Naive thymus-derived CD8-positive, alpha-beta T cell (primary cell): ENCODE results near the gene RAB39B. TPM values are rescaled to one million over a fixed set of nuclear protein-coding genes. Genes with fewer than 3 reads are reported as not detected.
"Not testable (repeated sequence)": the region's sequence is repeated elsewhere in the genome, so short reads cannot be mapped to it uniquely, and the experiment has no call there.

ENCODE experiments used
- ATAC-seq, 2 donors: fragments of 150-1000 bp; cut with Tn5 transposase in 1 of 2; sonication (Bioruptor Pico), chemical (Tn5 transposase) in 1 of 2; 1 replicate in 1 of 2; 2 replicates in 1 of 2; pipeline ENCODE4 v1.10.0; 2021; ENCODE audit warnings: mild to moderate bottlenecking in 2 of 2, moderate library complexity in 2 of 2
- POLR2A ChIA-PET: fragments of 350-600 bp; sonication (Branson Sonifier 250); formaldehyde crosslinking; loops from one replicate; lab custom pipeline; 2021; ENCODE audit warnings: antibody characterized with exemption; lab: Charles Lee
- DNase-seq, 10 donors: peaks; one replicate each; pipeline versions ENCODE4 v3.0.0 to v3.0.0-alpha.2; 2020 to 2022
- H3K27ac Mint-ChIP-seq, 10 donors: one replicate each; pipeline ENCODE4 v1.8.0; 2020 to 2022; ENCODE audit warnings: mild to moderate bottlenecking in 10 of 10, mixed read lengths in 10 of 10, moderate library complexity in 4 of 10, inconsistent platforms in 1 of 10
- H3K27me3 Mint-ChIP-seq, 5 donors: one replicate each; pipeline ENCODE4 v1.8.0; 2021 to 2022; ENCODE audit warnings: mixed read lengths in 5 of 5
- H3K36me3 Mint-ChIP-seq, 3 donors: one replicate each; pipeline ENCODE4 v1.8.0; 2020 to 2022; ENCODE audit warnings: mixed read lengths in 3 of 3, mild to moderate bottlenecking in 2 of 3, inconsistent platforms in 1 of 3
- H3K4me1 Mint-ChIP-seq, 4 donors: one replicate each; pipeline ENCODE4 v1.8.0; 2021 to 2022; ENCODE audit warnings: mixed read lengths in 4 of 4
- H3K4me3 Mint-ChIP-seq, 10 donors: one replicate each; pipeline ENCODE4 v1.8.0; 2020 to 2022; ENCODE audit warnings: mild to moderate bottlenecking in 10 of 10, mixed read lengths in 10 of 10, moderate library complexity in 6 of 10, inconsistent platforms in 1 of 10
- H3K9me3 Mint-ChIP-seq, 9 donors: one replicate each; pipeline ENCODE4 v1.8.0; 2020 to 2022; ENCODE audit warnings: mixed read lengths in 9 of 9, mild to moderate bottlenecking in 3 of 9, inconsistent platforms in 1 of 9, moderate library complexity in 1 of 9
- polyA plus RNA-seq, 3 donors: library from polyadenylated mRNA; unstranded; fragments of 300-500 nt; fragmentation: Illumina TruSeq; gene quantifications; one replicate each; pipeline ENCODE4 v1.2.3, GENCODE V29; 2021
- total RNA-seq, 8 experiments: library from RNA in 2 of 8; stranded (reverse) in 2 of 8; gene quantifications; one replicate each; pipeline ENCODE4 v1.2.3 and lab custom pipeline; 2021 to 2026

RAB39B gene
- total and polyA plus RNA-seq, 5 experiments from 2014 or later = 3.4 to 14.8 (median 8.3) TPM

DNA sequence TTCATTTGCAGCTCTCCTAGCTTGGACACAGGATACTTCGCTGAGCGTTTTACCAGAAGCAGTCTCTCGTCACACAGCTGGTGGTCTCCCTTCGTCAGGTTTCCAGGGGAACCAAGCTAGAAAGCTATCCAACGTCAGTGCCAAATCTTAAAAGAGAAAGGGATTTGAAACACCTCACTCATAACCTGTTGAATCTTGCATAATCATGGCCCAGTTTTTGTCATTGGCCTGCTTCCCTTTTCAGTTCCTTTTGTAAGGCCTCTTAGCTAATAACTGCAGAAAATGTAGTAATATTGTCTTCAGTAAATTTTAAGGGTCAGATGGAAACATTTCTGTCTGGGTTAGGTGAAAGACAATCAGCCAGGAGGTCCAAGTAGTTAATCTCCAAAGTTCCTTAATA, 22.0 kb downstream of the RAB39B start:
- Mint-ChIP-seq H3K4me1 (peaks cover 0 to 14% (median 3%) of the 10 kb centered on the region in 4 donors), H3K4me3 (no peak overlapping the region), H3K9me3 (no peaks in the 10 kb centered on the region), H3K36me3 (peaks cover 0 to 22% (median 3%) of the 10 kb centered on the region in 3 donors), H3K27me3 (no peaks in the 10 kb centered on the region), H3K27ac (peak overlapping the region in 1 of 10 donors; percentile 34)
- no peak for ATAC-seq
- DNase-seq = no peak
- POLR2A ChIA-PET = no interaction called here

DNA sequence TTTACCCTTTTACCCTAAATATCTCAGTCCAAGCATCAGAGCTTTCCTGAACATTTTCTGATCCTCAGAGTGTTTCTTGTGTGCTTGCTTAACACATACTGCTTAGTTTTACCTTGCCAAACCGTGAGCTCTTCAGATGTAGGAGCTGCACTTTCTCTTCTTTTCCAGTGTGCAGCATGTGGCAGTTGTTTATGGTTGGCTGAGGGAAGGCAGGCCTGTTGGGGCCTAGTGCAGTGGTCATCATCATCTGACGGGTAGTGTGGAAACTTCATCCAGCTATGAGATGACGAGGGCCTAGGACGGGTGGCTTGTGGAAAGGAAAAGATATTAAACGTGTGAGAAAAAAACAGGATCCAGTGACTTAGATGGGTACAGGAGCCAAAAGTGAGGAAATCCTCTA, 26.6 kb downstream of the RAB39B start:
- POLR2A ChIA-PET = no interaction called here
- no peak overlapping the region for H3K4me3 Mint-ChIP-seq
- ATAC-seq = no peak
- peaks cover 5 to 19% (median 10%) of the 10 kb centered on the region in 4 donors for H3K4me1 Mint-ChIP-seq
- peaks cover 0 to 58% (median 3%) of the 10 kb centered on the region in 3 donors for H3K36me3 Mint-ChIP-seq
- peak overlapping the region in 5 of 10 donors; percentile 46 to 77 (median 63) for H3K27ac Mint-ChIP-seq
- no peak for DNase-seq
- H3K9me3 Mint-ChIP-seq = no peaks in the 10 kb centered on the region
- no peaks in the 10 kb centered on the region for H3K27me3 Mint-ChIP-seq

DNA sequence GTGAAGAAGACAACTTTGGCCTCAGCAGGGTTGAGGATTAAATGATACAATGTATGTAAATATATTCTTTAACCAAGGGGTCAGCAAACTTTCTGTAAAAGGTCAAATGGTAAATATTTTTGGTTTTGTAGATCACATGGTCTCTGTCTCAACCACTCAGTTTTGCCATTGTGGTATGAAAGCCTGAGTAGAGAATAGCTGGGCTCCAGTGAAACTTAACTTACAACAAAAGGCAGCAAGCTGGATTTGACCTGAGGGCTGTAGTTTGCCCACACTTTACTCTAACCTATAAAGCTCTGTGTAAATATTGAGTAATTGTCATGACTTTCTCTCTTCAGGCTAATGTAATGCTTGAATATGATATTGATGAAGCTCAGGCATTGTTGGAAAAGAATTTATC, 28.4 kb downstream of the RAB39B start:
- POLR2A ChIA-PET = no interaction called here
- no peak for ATAC-seq
- no peaks in the 10 kb centered on the region for H3K27me3 Mint-ChIP-seq

DNA sequence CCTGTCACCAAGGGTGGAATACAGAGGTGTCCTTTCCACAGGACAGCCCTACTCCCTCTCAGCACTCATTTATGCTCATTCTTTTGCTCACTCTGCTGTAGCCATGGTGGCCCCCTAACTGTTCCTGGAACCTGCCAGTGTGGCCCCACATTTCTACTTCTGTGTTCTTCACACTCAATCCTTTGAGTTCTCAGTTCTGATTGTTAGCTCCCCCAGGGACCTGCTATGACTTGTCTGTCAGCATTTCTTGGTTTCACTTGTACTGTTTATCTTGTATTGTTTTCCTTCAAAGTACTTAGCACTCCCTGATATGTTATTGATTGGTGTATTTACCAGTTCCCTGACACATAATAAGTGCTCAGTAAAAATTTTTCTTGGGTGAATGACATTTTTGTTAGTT, 33.1 kb downstream of the RAB39B start:
- no peak for ATAC-seq

More for the DNA sequence above, 28.4 kb downstream of the RAB39B start:
- DNase-seq = no peak
- H3K27ac Mint-ChIP-seq = no peak overlapping the region
- H3K36me3 Mint-ChIP-seq = peaks cover 0 to 67% (median 3%) of the 10 kb centered on the region in 3 donors
- H3K4me3 Mint-ChIP-seq = no peak overlapping the region
- H3K4me1 Mint-ChIP-seq = peaks cover 10 to 24% (median 14%) of the 10 kb centered on the region in 4 donors
- no peaks in the 10 kb centered on the region for H3K9me3 Mint-ChIP-seq

DNA sequence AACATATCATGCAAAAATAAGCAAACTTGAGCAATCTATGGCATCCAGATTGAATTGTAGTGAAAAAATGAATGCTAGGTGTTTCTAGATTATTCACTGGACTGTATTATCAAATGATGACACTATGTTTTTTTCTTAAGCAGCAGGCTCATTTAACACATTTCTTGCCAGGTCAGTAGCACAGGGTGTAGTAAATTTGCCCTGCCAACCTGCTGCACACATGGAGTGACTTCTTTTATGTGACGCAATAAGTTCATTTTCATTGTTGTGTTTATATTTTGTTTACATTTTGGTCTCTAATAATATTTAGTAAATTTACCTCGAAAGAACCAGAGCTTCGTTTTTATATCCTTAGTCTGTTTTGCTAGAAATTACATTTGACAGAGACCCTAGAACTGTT, 38.5 kb downstream of the RAB39B start:
- Mint-ChIP-seq H3K4me1 (peaks cover 7 to 21% (median 8%) of the 10 kb centered on the region in 4 donors), H3K36me3 (peaks cover 4 to 67% (median 6%) of the 10 kb centered on the region in 3 donors), H3K27ac (no peak overlapping the region), H3K4me3 (no peak overlapping the region), H3K27me3 (no peaks in the 10 kb centered on the region), H3K9me3 (peaks cover 0 to 5% (median 0%) of the 10 kb centered on the region in 9 donors)
- ATAC-seq (no peak), DNase-seq (no peak)
- POLR2A ChIA-PET = no interaction called here

More for the DNA sequence above, 33.1 kb downstream of the RAB39B start:
- POLR2A ChIA-PET = no interaction called here
- H3K27ac Mint-ChIP-seq = peak overlapping the region in 5 of 10 donors; percentile 43 to 73 (median 63)
- H3K36me3 Mint-ChIP-seq = peaks cover 0 to 75% (median 0%) of the 10 kb centered on the region in 3 donors
- no peak overlapping the region for H3K4me3 Mint-ChIP-seq
- DNase-seq = no peak
- H3K9me3 Mint-ChIP-seq = no peaks in the 10 kb centered on the region
- no peaks in the 10 kb centered on the region for H3K27me3 Mint-ChIP-seq
- peaks cover 12 to 29% (median 17%) of the 10 kb centered on the region in 4 donors for H3K4me1 Mint-ChIP-seq

DNA sequence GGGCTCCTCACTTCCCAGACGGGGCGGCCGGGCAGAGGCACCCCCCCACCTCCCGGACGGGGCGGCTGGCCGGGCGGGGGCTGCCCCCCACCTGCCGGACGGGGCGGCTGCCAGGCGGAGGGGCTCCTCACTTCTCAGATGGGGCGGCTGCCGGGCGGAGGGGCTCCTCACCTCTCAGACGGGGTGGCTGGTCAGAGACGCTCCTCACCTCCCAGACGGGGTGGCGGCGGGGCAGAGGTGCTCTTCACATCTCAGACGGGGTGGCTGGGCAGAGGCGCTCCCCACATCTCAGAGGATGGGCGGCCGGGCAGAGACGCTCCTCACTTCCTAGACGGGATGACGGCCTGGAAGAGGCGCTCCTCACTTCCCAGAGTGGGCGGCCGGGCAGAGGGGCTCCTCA, 40.5 kb downstream of the RAB39B start:
- H3K27ac Mint-ChIP-seq, H3K27me3 Mint-ChIP-seq, ATAC-seq, DNase-seq, H3K9me3 Mint-ChIP-seq, POLR2A ChIA-PET, H3K4me3 Mint-ChIP-seq: not testable (repeated sequence)
- peaks cover 4 to 15% (median 10%) of the 10 kb centered on the region in 4 donors for H3K4me1 Mint-ChIP-seq
- H3K36me3 Mint-ChIP-seq = peaks cover 5 to 51% (median 6%) of the 10 kb centered on the region in 3 donors

DNA sequence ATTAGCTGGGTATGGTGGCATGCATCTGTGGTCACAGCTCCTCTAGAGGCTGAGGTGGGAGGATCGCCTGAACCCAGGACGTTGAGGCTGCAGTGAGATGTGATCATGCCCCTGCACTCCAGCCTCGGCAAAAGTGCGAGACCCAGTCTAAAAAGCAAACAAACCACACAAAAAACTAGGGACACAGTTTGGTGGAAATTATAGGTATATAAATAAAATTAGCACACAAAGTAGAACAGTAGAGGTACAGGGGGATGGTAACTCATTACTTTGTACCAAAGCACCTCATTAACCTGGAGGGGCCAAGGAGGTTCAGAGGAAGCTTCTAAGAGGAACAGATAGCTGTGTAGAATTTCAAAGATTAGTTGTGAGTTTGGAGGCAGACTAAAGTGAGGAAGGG, 42.9 kb downstream of the RAB39B start:
- peaks cover 11 to 30% (median 27%) of the 10 kb centered on the region in 4 donors for H3K4me1 Mint-ChIP-seq
- peaks cover 5 to 35% (median 6%) of the 10 kb centered on the region in 3 donors for H3K36me3 Mint-ChIP-seq
- POLR2A ChIA-PET = no interaction called here

DNA sequence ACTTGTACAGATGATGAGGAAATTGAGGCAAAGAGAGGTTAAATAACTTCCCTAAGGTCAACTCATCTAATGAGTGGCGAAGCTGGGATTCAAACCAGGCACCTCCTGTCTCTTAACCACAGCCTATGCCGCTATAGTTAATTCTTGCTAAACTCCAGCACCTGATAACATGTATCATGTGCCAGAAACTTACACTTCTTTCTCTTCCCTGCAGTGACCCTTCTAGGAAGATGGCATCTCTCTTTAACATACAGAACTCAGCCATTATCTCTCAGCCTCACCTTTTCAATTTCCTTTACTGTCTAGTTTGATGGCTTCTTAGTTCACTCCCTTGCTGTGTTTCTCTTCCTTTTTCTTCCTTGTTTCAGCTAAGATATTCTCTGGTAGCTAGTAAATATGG, 45.5 kb downstream of the RAB39B start:
- peaks cover 0 to 20% (median 1%) of the 10 kb centered on the region in 3 donors for H3K36me3 Mint-ChIP-seq
- no peaks in the 10 kb centered on the region for H3K27me3 Mint-ChIP-seq
- DNase-seq (no peak), ATAC-seq (no peak)
- H3K4me3 Mint-ChIP-seq = peak overlapping the region in 8 of 10 donors; percentile 1 to 98 (median 45)
- peak overlapping the region in 5 of 10 donors; percentile 7 to 31 (median 11) for H3K27ac Mint-ChIP-seq
- H3K9me3 Mint-ChIP-seq = peaks cover 0 to 3% (median 0%) of the 10 kb centered on the region in 9 donors
- H3K4me1 Mint-ChIP-seq = peaks cover 9 to 30% (median 27%) of the 10 kb centered on the region in 4 donors
- POLR2A ChIA-PET = no interaction called here

More for the DNA sequence above, 42.9 kb downstream of the RAB39B start:
- H3K4me3 Mint-ChIP-seq = no peak overlapping the region
- H3K27me3 Mint-ChIP-seq = no peaks in the 10 kb centered on the region
- H3K27ac Mint-ChIP-seq = peak overlapping the region in 1 of 10 donors; percentile 36
- no peak for DNase-seq
- peaks cover 0 to 5% (median 0%) of the 10 kb centered on the region in 9 donors for H3K9me3 Mint-ChIP-seq
- ATAC-seq = no peak

DNA sequence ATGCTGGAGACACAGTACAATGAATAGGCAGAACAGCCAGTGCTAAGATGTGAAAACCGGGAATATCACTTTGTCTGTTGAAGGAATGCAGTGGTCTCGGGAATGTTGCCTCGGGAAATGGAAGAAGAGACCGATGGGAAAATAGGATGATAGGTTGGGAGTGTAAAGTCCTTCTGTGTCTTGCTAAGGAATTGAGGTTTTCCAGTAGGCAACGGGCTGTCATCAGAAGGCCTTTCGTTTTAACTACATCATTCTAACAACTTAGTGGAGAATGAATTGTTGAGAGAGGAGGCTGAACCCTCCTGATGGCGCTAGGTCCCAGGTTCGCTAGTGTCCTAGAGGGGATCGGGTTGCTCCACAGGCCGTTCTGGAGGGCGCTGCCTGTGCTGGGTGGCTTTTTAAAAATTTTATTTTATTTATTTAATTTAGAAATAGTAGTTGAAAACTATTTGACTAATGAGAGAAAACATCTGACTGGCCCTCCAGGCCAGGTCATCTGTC, 47.3 kb downstream of the RAB39B start:
- ATAC-seq = no peak
- Mint-ChIP-seq H3K27me3 (no peaks in the 10 kb centered on the region), H3K4me3 (peak overlapping the region; percentile 88 to 98 (median 96)), H3K4me1 (peaks cover 9 to 28% (median 25%) of the 10 kb centered on the region in 4 donors), H3K36me3 (peaks cover 0 to 10% (median 1%) of the 10 kb centered on the region in 3 donors), H3K27ac (peak overlapping the region; percentile 90 to 97 (median 94)), H3K9me3 (peaks cover 0 to under 1% (median 0%) of the 10 kb centered on the region in 9 donors)
- no peak for DNase-seq
- POLR2A ChIA-PET = interaction anchor here (0.7 to 3.0 kb wide), 6 partner anchors 10 to 190 kb away, joined by 3 to 20 read pairs (median 5); partner anchors contain the start of genes BRCC3, FUNDC2 and RAB39B

DNA sequence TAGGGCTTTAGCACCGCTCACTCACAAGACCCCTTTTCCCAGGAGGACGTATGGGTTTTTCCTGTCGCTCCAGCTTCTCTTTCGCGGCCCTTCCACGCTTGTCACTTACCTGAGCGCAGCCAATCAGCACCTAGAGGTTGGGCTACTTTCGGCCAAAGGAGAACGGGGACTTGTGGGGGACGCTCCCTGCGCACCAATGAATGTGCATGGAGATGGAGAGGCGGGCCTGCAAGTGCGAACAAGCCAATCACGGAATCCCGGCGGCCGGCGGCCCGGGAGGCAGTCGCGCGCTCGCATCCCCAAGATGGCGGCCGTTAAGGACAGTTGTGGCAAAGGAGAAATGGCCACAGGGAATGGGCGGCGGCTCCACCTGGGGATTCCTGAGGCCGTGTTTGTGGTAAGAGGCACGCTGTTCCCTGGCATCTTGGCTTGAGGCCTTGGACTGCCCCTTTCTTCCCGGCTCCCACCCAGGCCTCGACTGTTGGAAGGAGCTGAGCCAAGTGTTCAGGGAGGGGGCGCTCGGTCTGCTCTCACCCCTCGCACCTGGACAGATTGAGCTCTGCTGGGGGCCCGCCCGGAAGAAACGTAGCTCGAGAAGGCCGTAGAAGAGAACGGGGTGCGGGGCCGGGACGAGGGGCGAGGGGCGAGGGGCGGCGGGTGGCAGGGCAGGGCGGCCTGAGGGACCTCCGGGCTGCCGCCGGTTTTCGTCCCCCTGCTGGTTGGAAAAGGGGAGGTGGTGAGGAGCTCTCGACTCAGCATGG, 47.9 kb downstream of the RAB39B start, which contains the start of gene VBP1:
Gene VBP1 (plus strand): TSS at position 282 of the 761 bp plus-strand sequence. CDS start 23 bp downstream, at position 305.
- Mint-ChIP-seq H3K4me1 (peaks cover 9 to 28% (median 24%) of the 10 kb centered on the region in 4 donors), H3K36me3 (peaks cover 0 to 4% (median 1%) of the 10 kb centered on the region in 3 donors), H3K9me3 (no peaks in the 10 kb centered on the region), H3K27ac (peak within 1 kb of the TSS; percentile 90 to 97 (median 94)), H3K27me3 (no peaks in the 10 kb centered on the region), H3K4me3 (peak within 1 kb of the TSS; percentile 88 to 98 (median 96))
- DNase-seq (peak; percentile 72 to 93 (median 82)), ATAC-seq (peak; percentile 97 to 98)
- POLR2A ChIA-PET = interaction anchor here (0.6 to 3.0 kb wide), 9 partner anchors 10 to 190 kb away, joined by 3 to 20 read pairs (median 4); partner anchors contain the start of genes BRCC3, FUNDC2 and RAB39B

DNA sequence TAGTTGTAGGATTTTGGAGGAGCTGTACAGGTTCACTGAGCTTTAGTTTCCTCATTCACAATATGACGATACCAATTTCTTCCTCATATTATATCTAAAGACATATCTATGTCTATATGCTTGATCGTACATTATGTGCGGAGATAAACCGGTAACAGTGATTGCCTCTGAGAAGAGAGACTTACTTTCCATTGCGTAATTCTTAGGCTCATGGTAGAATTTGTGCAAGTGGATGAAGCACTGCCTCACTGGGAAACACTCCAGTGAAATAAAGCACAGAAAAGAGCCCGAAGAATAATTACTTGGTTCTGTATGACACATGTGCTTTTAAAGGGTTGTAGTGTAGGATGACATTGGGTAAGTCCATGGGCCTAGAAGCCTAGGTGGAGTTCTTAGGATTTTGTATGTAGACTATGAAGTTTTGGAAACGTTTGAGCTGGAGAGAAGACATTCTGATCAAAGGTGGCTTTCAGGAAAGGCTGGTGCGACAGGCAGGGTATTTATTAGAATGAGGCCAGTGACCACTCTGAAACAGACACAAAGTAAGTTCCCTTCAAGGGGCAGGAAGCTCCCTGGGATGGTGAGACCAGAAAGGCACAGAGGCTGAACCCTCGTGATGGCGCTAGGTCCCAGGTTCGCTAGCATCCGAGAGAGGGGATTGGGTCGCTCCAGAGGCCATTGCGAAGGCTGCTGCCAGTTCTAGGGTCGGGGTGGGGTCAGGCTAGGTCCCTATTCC, 48.7 kb downstream of the RAB39B start:
- Mint-ChIP-seq H3K4me3 (peak overlapping the region; percentile 88 to 98 (median 96)), H3K36me3 (peaks cover 0 to 1% (median under 1%) of the 10 kb centered on the region in 3 donors), H3K9me3 (no peaks in the 10 kb centered on the region), H3K27ac (peak overlapping the region; percentile 90 to 97 (median 94)), H3K4me1 (peaks cover 9 to 28% (median 24%) of the 10 kb centered on the region in 4 donors), H3K27me3 (no peaks in the 10 kb centered on the region)
- peak; percentile 36 to 49 for ATAC-seq
- POLR2A ChIA-PET = interaction anchor here (0.6 to 3.0 kb wide), 6 partner anchors 11 to 121 kb away, joined by 3 to 20 read pairs (median 4); no protein-coding TSS in a partner anchor
- no peak for DNase-seq

DNA sequence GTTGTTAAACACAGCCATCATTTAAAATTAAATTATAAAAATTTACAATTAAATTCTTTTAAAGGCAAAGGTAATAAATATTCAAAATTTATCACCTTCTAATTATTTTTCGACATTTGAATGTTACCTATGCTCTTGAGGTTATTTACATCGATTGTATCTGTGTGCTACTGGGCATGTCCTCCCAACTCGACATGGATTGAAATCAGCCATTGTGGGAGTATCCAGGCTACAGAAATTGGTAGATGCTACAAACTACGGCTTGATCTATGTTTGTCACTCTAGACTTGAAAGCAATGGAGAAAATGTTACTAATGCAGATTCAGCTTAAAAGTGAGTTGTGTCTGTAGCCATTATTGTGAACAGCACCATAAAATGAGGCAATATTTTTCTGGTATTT, 50.6 kb downstream of the RAB39B start:
- no peaks in the 10 kb centered on the region for H3K9me3 Mint-ChIP-seq
- H3K27me3 Mint-ChIP-seq = peaks cover 0 to 1% (median 0%) of the 10 kb centered on the region in 5 donors
- DNase-seq (no peak), ATAC-seq (no peak)
- H3K36me3 Mint-ChIP-seq = no peaks in the 10 kb centered on the region
- no peak overlapping the region for H3K4me3 Mint-ChIP-seq
- peaks cover 9 to 24% (median 21%) of the 10 kb centered on the region in 4 donors for H3K4me1 Mint-ChIP-seq
- no peak overlapping the region for H3K27ac Mint-ChIP-seq
- POLR2A ChIA-PET = no interaction called here
